ENCODE data around the gene KCNG3.

GRCh38 chr2:42457011-42457410, 36.8 kb downstream of the KCNG3 start:
- no peak for TF ChIP-seq POLR2A (IDR thresholded peaks at IDR 0.05)
- no peak for TF ChIP-seq CTCF (IDR thresholded peaks at IDR 0.05)

All from Peyer's patch (tissue), 4 donors.